HG03139 (cell line): ENCODE results near the gene TWIST2.

Experiments
- ATAC-seq: cut with Tn5 transposase; IDR thresholded peaks from one replicate; pipeline ENCODE4 v1.9.1; 2021; ENCODE audit not compliant: unreplicated experiment

The TWIST2 gene

GRCh38 chr2:238847841-238848690, at the start of gene TWIST2:
Gene TWIST2, plus strand, starts transcription at chr2:238848085. Its CDS starts 131 bp downstream, at chr2:238848216.
- no peak for ATAC-seq

- no peak for ATAC-seq
These were observed 46.1 kb upstream of the TWIST2 start for GRCh38 chr2:238801791-238802190.

- ATAC-seq, result no peak
These were observed 44.9 kb upstream of the TWIST2 start for GRCh38 chr2:238802957-238803356.

- no peak for ATAC-seq
These were observed 43.7 kb upstream of the TWIST2 start for GRCh38 chr2:238803996-238804870.

GRCh38 chr2:238808761-238809160, 39.1 kb upstream of the TWIST2 start:
- ATAC-seq, result no peak

- ATAC-seq, result no peak
These were observed 37.6 kb upstream of the TWIST2 start for GRCh38 chr2:238810321-238810720.

GRCh38 chr2:238811293-238811692, 36.6 kb upstream of the TWIST2 start:
- no peak for ATAC-seq

- ATAC-seq, result no peak
These were observed 36.1 kb upstream of the TWIST2 start for GRCh38 chr2:238811759-238812158.

GRCh38 chr2:238813109-238813508, 34.8 kb upstream of the TWIST2 start:
- ATAC-seq, result no peak

GRCh38 chr2:238814815-238815214, 33.1 kb upstream of the TWIST2 start:
- ATAC-seq, result no peak

- no peak for ATAC-seq
These were observed 31.6 kb upstream of the TWIST2 start for GRCh38 chr2:238816291-238816690.

GRCh38 chr2:238817382-238817781, 30.5 kb upstream of the TWIST2 start:
- ATAC-seq, result no peak

- ATAC-seq, result no peak
These were observed 30.0 kb upstream of the TWIST2 start for GRCh38 chr2:238817891-238818290.

- ATAC-seq, result no peak
These were observed 29.3 kb upstream of the TWIST2 start for GRCh38 chr2:238818561-238818960.

- ATAC-seq, result no peak
These were observed 27.7 kb upstream of the TWIST2 start for GRCh38 chr2:238820197-238820596.

- ATAC-seq, result no peak
These were observed 27.0 kb upstream of the TWIST2 start for GRCh38 chr2:238820916-238821315.

GRCh38 chr2:238821391-238821790, 26.5 kb upstream of the TWIST2 start:
- ATAC-seq, result no peak

GRCh38 chr2:238821944-238822670, 25.8 kb upstream of the TWIST2 start:
- no peak for ATAC-seq

- no peak for ATAC-seq
These were observed 24.9 kb upstream of the TWIST2 start for GRCh38 chr2:238822955-238823354.

GRCh38 chr2:238831177-238831576, 16.7 kb upstream of the TWIST2 start:
- no peak for ATAC-seq

GRCh38 chr2:238834982-238835381, 12.9 kb upstream of the TWIST2 start:
- no peak for ATAC-seq
